ENCODE results near the gene COL5A2.

COL5A2 gene

DNA sequence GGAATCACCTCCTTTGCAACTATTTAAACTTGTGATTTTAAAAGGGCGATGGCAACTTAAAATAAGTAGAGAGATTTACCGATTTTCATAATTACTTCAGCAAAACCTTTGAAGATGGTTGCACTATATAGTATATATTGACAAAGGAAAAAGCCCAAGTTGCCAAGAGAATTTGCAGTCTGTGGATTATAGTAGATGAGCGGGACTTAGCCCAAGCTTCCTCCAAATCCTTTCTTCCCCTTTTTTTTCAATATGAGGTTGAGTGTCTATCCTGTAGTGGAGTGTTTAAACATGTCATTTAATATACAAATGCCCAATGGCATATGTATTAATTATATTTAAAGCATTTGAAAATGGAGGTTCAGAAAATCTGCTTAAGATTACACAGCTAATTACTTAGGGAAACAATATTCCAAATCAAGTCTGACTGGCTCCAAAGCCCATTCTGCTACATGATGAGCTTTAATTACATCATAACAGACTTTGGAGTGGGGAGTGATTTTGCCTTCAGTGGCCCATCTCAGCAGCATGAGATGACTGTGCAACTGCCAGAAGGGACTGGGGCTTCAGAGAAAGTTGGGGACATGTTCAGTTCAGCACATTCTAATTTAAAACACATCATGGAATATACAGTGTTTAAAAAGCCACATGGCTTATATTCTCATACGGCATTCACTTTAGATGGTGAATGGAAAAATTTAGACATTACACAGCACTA is 132.2 kb downstream of the COL5A2 start:
- no peaks in the 10 kb centered on the region for H3K4me1 Mint-ChIP-seq (ENCODE audit: low read depth)
- H3K9me3 Mint-ChIP-seq, result no peaks in the 10 kb centered on the region
- H3K27ac Mint-ChIP-seq, result no peak overlapping the region
- H3K4me3 Mint-ChIP-seq, result no peak overlapping the region
- H3K27me3 Mint-ChIP-seq, result no peaks in the 10 kb centered on the region
- peaks cover 4% of the 10 kb centered on the region for H3K36me3 Mint-ChIP-seq (ENCODE audit: low read depth)

DNA sequence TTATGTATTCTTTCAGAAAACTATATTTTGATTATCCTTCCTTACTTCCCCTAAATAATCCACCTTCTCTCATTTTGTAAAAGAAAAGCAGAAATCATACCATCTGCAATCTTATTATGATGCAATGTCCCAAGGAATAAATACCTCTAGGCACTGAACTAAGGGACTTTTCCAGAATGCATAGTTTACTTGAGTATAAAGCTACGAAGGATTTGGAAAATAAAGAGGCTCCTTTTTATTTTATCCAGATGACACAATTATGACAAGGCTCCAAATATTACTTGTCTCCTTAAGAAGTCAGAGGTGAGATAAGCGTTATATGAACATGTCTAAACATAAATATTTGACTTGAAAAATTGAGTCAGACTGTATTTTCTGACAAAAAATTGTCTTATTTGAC is 133.2 kb downstream of the COL5A2 start:
- Mint-ChIP-seq H3K4me3 (no peak overlapping the region), H3K36me3 (ENCODE audit: low read depth) (peaks cover 4% of the 10 kb centered on the region), H3K27me3 (no peaks in the 10 kb centered on the region), H3K27ac (no peak overlapping the region), H3K9me3 (no peaks in the 10 kb centered on the region), H3K4me1 (ENCODE audit: low read depth) (no peaks in the 10 kb centered on the region)

DNA sequence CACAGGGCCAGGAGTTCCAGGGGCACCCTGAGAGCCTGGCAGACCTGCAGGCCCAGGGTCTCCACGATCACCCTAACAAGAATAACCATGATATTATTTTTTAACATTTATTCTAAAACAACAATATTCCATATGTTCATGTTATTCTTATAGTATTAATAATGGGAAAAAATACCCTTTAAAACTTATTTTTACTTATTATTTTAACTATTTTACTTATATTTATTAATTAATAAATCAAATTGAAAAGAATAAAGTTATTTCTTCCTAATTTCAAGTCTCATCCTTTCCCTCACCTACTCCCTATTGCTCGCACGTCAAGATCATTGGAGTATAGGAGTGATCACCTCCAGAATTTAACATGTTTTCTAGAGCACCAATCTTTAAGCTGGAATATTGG is 133.7 kb downstream of the COL5A2 start:
- Mint-ChIP-seq H3K9me3 (no peaks in the 10 kb centered on the region), H3K4me3 (no peak overlapping the region), H3K27me3 (no peaks in the 10 kb centered on the region), H3K36me3 (ENCODE audit: low read depth) (peaks cover 4% of the 10 kb centered on the region), H3K27ac (no peak overlapping the region), H3K4me1 (ENCODE audit: low read depth) (no peaks in the 10 kb centered on the region)

DNA sequence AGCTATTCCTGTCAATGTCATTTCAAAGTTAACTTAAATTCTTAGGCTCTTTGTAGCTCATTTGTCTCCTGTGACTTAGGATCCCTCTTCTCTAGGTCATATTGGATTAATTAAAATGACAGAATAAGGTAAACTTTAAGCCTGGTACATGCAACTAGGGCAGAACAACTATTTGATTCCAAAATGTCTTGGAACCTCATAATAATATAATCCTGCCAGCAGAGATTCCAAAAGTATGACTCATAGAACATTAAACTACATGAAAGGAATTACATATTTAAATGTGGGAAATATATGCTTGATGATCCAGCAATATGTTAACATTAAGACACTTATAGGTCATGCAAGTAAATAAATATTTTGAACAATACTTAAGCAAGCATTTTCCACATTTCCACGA is 142.0 kb downstream of the COL5A2 start:
- no peak overlapping the region for H3K27ac Mint-ChIP-seq
- no peaks in the 10 kb centered on the region for H3K4me1 Mint-ChIP-seq (ENCODE audit: low read depth)
- peaks cover 9% of the 10 kb centered on the region for H3K36me3 Mint-ChIP-seq (ENCODE audit: low read depth)
- H3K4me3 Mint-ChIP-seq, result no peak overlapping the region
- H3K27me3 Mint-ChIP-seq, result no peaks in the 10 kb centered on the region
- H3K9me3 Mint-ChIP-seq, result no peaks in the 10 kb centered on the region

DNA sequence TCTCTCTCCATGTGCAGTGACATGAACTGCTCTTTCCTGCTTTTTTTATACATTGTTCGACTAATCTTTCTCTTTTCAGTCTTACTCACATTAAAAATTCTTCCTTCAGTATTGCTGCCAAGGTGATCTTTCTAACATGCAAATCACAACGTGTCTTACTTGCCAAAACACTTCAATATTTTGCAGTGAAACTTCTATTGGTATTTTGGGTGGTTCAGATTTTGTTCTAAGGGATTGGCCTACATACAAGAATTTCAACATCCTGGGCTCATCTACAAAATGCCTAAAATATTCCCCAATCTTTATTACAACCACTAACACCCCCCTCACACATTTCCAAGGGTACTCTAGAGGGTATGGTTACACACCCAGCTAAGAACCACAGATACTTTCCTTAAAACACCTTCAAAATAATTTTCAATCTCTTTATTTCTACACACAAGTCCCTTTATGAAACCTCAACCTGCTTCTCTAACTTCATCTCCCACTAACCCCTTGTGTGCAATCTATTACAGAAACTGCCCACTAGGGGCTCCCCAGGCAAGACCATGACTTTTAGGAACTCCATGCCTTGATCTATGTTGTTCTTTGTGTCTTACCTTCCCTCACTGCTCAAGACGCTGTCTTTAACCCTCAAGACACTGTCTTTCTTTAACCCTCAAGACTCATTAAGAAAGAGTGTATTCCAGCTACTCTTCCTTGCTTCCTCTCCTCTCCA is 154.5 kb downstream of the COL5A2 start:
- Mint-ChIP-seq H3K4me1 (ENCODE audit: low read depth) (no peaks in the 10 kb centered on the region), H3K36me3 (ENCODE audit: low read depth) (no peaks in the 10 kb centered on the region), H3K4me3 (no peak overlapping the region), H3K27ac (no peak overlapping the region), H3K27me3 (peaks cover 5% of the 10 kb centered on the region), H3K9me3 (no peaks in the 10 kb centered on the region)

DNA sequence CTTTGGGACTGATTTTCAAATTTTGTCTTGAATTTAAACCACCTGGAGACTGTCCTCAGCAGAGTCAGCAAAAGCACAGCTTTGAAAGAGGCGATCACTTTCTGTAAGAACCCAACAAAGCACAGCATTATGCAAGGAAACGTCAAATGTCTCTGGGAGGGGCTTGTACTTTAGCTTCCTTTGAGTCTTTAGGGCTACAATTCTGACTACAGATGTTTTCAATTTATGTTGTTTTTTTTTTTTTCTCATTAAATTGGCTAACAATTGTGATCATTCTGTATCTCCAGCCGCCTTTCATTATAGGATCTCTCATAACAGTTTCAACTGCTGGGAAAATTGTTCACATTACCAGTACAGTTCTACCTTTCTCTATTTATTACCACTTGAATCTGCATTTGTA is 157.1 kb downstream of the COL5A2 start:
- H3K27me3 Mint-ChIP-seq, result peaks cover 9% of the 10 kb centered on the region
- no peaks in the 10 kb centered on the region for H3K36me3 Mint-ChIP-seq (ENCODE audit: low read depth)
- no peak overlapping the region for H3K27ac Mint-ChIP-seq
- no peaks in the 10 kb centered on the region for H3K9me3 Mint-ChIP-seq
- no peaks in the 10 kb centered on the region for H3K4me1 Mint-ChIP-seq (ENCODE audit: low read depth)
- H3K4me3 Mint-ChIP-seq, result no peak overlapping the region

DNA sequence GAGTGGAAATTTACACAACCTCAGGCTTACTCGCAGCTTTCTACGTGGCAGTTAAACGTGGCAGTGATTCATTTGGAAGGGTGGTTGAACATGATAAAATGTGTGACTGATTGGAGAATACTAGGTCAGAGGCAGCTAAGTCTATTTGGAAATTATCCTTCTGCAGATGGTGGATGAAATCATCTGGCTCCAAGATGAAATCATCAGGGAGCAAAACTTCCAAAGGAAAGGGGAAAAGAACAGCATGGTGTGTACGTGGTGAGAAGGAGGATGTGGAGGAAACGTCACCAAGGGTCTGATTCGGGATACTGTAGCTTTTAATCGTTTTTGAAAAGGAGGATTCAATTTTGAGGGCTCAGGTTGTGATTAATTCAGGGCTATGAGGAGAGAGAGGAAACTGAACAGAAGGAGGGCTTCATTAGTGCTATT is 157.5 kb downstream of the COL5A2 start:
- H3K9me3 Mint-ChIP-seq, result no peaks in the 10 kb centered on the region
- peaks cover 9% of the 10 kb centered on the region for H3K27me3 Mint-ChIP-seq
- H3K4me1 Mint-ChIP-seq (ENCODE audit: low read depth), result no peaks in the 10 kb centered on the region
- H3K36me3 Mint-ChIP-seq (ENCODE audit: low read depth), result no peaks in the 10 kb centered on the region
- H3K27ac Mint-ChIP-seq, result no peak overlapping the region
- H3K4me3 Mint-ChIP-seq, result no peak overlapping the region

DNA sequence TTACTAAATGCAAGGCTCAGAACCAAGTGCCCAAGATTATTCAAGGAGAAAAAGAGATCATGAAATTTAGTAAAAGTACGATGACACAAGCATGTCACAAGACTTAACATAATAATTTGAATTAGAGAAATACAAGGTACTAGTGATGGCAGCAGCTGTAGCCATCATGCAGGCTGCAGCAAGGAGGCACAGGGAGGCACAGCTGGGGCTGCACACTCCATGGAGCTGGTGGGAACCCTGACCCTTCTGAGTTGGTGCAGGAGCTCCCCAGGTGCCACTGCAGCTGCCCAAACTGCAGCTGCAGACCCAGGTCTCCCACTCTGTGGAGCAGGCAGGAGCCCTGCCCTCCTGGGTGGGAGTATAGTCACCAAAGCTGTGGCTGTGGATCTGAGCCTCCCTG is 159.4 kb downstream of the COL5A2 start:
- Mint-ChIP-seq H3K36me3 (ENCODE audit: low read depth) (no peaks in the 10 kb centered on the region), H3K4me3 (no peak overlapping the region), H3K27me3 (peaks cover 9% of the 10 kb centered on the region), H3K4me1 (ENCODE audit: low read depth) (no peaks in the 10 kb centered on the region), H3K9me3 (no peaks in the 10 kb centered on the region), H3K27ac (no peak overlapping the region)

DNA sequence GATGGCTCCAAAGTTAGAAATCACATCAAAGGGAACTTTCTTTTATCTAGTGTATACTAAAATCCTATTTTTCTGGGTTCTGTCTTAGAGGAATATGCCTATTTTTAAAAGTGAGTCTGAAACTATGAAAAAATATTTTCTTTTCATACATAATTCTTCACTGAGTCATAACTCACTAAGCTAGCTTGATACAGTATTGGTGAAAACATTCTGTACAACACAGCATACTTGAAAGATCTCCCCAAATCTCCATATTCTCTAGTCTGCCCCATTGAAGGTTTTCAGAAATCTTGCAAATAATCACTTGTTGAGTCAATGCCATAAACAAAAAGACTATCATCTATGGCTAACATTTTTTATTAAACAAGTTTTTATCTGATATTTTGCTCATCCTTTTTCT is 160.9 kb downstream of the COL5A2 start:
- no peak overlapping the region for H3K4me3 Mint-ChIP-seq
- peaks cover 4% of the 10 kb centered on the region for H3K27me3 Mint-ChIP-seq
- H3K36me3 Mint-ChIP-seq (ENCODE audit: low read depth), result no peaks in the 10 kb centered on the region
- no peak overlapping the region for H3K27ac Mint-ChIP-seq
- H3K4me1 Mint-ChIP-seq (ENCODE audit: low read depth), result no peaks in the 10 kb centered on the region
- no peaks in the 10 kb centered on the region for H3K9me3 Mint-ChIP-seq

DNA sequence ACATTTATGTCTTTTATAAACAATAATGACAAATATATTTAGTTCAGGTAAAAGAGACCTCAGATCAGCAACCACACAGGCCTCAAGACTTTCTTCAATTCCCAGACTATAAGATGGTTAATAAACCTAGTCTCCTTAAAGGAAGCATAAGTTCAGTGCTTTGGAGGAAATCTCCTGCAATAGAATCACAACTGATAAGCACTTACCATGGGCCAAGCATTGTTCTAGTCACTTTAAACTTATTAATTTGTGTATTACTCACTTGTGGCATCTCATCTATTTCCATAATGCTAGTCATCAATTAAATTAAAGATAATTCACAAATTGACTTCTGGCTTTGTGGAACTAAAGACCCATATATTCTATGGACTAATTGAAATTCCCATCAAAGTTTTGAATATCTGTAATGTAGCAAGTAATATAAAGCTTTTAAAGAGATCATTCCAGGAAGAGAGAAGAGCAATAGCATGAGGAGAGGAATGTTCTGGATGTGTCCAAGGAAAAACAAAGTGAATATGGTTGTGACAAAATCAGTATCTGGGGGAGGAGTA is 163.2 kb downstream of the COL5A2 start:
- Mint-ChIP-seq H3K36me3 (ENCODE audit: low read depth) (no peaks in the 10 kb centered on the region), H3K9me3 (no peaks in the 10 kb centered on the region), H3K27me3 (peaks cover 4% of the 10 kb centered on the region), H3K4me3 (no peak overlapping the region), H3K27ac (no peak overlapping the region), H3K4me1 (ENCODE audit: low read depth) (no peaks in the 10 kb centered on the region)

DNA sequence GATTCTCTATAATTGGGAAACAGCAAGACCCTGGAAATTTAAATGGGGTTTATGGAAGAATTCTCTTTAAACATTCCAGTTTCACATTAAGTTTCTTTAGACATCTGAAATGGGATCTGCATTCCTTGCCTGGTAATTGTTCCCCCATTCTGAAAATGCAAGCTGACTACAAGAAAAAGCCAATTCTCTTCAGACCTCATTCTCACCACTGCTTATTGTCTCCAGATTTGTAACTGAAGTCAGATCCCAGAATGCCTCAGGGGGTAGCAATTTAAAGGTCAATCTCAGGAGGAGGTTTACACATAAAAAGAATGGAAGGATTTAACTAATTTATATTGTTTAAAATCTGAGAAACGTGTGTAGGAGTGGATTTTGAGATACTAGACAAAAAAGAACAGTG is 164.2 kb downstream of the COL5A2 start:
- Mint-ChIP-seq H3K4me3 (no peak overlapping the region), H3K9me3 (no peaks in the 10 kb centered on the region), H3K27ac (no peak overlapping the region), H3K4me1 (ENCODE audit: low read depth) (no peaks in the 10 kb centered on the region), H3K36me3 (ENCODE audit: low read depth) (no peaks in the 10 kb centered on the region), H3K27me3 (peaks cover 4% of the 10 kb centered on the region)

DNA sequence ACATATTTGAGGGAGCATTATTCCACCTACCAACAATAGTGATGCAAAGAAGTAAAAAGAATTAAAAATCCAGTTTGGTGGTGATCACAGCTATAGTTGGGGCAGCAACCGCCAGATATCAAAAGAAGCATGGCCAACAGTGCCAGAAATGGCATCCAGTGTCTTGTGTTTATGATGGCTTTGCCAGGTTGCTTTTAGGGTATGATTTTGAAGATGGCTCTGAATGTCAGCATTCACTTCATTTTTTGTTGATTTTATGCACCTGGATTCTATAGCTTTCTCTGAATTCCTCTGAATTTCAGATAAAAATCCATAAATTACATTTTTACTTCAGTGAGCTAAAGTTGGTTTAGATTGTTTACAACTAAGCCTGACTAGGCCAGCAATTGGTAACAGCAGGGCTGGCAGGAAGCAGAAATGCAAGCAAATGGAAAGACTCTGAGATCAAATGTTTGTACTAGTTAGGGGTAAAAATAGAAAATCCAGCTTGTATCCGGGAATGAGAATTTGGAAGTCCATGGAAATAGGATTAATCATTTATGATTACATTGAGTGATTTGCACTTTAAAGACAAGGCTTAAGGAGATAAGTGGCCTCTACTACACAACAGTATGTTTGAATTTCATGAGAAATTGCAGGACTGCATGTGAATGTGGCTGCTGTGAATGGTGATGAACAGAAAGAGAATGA is 165.0 kb downstream of the COL5A2 start:
- H3K9me3 Mint-ChIP-seq, result no peaks in the 10 kb centered on the region
- H3K4me1 Mint-ChIP-seq (ENCODE audit: low read depth), result no peaks in the 10 kb centered on the region
- peaks cover 4% of the 10 kb centered on the region for H3K27me3 Mint-ChIP-seq
- no peak overlapping the region for H3K4me3 Mint-ChIP-seq
- H3K27ac Mint-ChIP-seq, result no peak overlapping the region
- no peaks in the 10 kb centered on the region for H3K36me3 Mint-ChIP-seq (ENCODE audit: low read depth)

DNA sequence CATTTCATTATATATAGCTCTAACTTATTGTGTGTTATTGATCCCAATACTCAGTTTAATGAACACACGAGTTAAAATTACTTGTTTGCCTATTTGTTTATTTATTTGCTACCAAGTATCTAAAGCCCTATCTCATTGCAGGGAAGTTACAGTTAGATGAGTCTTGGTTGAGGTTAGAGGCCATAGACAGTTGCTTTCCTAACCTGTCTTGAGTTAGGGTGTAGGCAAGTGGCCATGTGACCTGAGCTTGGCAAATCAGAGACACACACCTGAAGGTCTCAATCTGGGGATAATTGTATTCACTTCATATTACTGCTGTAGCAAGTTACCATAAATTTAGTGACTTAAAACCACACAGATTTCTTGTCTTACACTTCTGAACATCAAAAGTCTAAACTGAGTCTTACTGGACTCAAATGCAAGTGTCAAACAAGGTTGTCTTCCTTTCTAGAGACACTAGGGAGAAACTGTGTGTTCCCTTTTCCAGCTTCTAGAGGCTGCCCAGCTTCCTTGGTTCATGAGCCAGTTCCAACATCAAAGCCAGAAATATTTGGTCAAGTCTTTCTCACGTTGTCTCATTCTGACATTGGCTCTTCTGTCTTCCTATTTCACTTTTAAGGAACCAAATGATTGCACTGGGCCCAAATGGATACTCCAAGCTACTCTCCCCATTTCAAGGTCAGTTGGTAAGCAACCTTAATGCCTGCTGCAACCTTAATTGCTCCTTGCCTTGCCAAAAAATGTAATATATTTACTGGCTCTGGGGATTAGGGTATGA is 165.7 kb downstream of the COL5A2 start:
- Mint-ChIP-seq H3K36me3 (ENCODE audit: low read depth) (no peaks in the 10 kb centered on the region), H3K4me1 (ENCODE audit: low read depth) (no peaks in the 10 kb centered on the region), H3K27ac (no peak overlapping the region), H3K4me3 (no peak overlapping the region), H3K27me3 (peaks cover 4% of the 10 kb centered on the region), H3K9me3 (no peaks in the 10 kb centered on the region)

DNA sequence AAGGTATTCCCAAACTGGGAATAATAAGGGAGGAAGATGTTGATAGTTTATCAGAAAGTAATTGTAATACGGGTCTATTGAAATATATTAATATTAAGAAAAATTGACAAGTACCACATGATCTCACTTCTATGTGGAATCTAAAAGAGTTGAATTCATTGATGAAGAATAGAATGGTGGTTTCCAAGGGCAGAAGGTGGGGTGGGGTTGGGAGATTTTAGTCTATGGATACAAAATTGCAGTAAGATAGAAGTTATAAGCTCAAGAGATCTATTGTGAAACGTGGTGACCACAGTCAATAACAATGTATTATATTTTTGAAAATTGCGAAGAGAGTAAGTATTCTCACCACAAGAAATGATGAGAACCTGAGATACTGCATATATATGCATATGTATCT is 166.5 kb downstream of the COL5A2 start:
- no peak overlapping the region for H3K4me3 Mint-ChIP-seq
- H3K4me1 Mint-ChIP-seq (ENCODE audit: low read depth), result no peaks in the 10 kb centered on the region
- no peaks in the 10 kb centered on the region for H3K36me3 Mint-ChIP-seq (ENCODE audit: low read depth)

More for the DNA sequence above, 166.5 kb downstream of the COL5A2 start:
- no peaks in the 10 kb centered on the region for H3K9me3 Mint-ChIP-seq
- peaks cover 4% of the 10 kb centered on the region for H3K27me3 Mint-ChIP-seq
- H3K27ac Mint-ChIP-seq, result no peak overlapping the region

Measured in stimulated activated naive CD8-positive, alpha-beta T cell treated with anti-CD3 and anti-CD28 coated beads, Interleukin-15, Interleukin-2, amounts not matched to agents 100 ng/mL and 50 ng/mL, for 24 hours (primary cell).